Tibial artery (tissue), 4 donors: ENCODE measurements around the gene ASPRV1.
A peak's percentile ranks its signal among the peaks of the same experiment; 100 is the strongest.

Experiments
- DNase-seq, 2 donors: peaks; one replicate each; pipeline ENCODE4 v3.0.0-alpha.2; 2019
- H3K27ac ChIP-seq, 2 donors: fragments of 200-600 bp; sonication (generic) in 1 of 2; 1 replicate in 1 of 2; 2 replicates in 1 of 2; pipeline ENCODE4 v1.5.1; 2018 to 2019; ENCODE audit warnings: mild to moderate bottlenecking in 1 of 2
- H3K27me3 ChIP-seq, 2 donors: fragments of 200-600 bp; sonication (generic) in 1 of 2; one replicate each; pipeline versions ENCODE4 v1.5.1 to v1.6.0; 2016 to 2019
- H3K36me3 ChIP-seq, 3 donors: fragments of 200-600 bp; sonication (generic) in 2 of 3; one replicate each; pipeline ENCODE4 v1.5.1; 2016 to 2019; ENCODE audit warnings: mild to moderate bottlenecking in 2 of 3
- H3K4me1 ChIP-seq, 4 donors: fragments of 200-600 bp; sonication (generic) in 2 of 4; 1 replicate in 3 of 4; 2 replicates in 1 of 4; pipeline ENCODE4 v1.5.1; 2016 to 2019
- H3K4me3 ChIP-seq, 2 donors: fragments of 200-600 bp; sonication (generic) in 1 of 2; 1 replicate in 1 of 2; 2 replicates in 1 of 2; pipeline ENCODE4 v1.5.1; 2018 to 2019; ENCODE audit warnings: mild to moderate bottlenecking in 2 of 2
- H3K9me3 ChIP-seq, 3 donors: fragments of 200-600 bp; sonication (generic) in 1 of 3; one replicate each; pipeline ENCODE4 v1.5.1; 2016 to 2019
- CTCF ChIP-seq, 2 experiments: fragments of 200-600 bp in 1 of 2; fragments of 450-650 bp in 1 of 2; IDR thresholded peaks; one replicate each; pipeline ENCODE4 v1.5.1; 2017 to 2019; ENCODE audit warnings: antibody characterized with exemption in 2 of 2, mild to moderate bottlenecking in 1 of 2, moderate library complexity in 1 of 2
- intact Hi-C: fragments of 100-400 bp; cut with DNase I; formaldehyde crosslinking; loops from one replicate; pipeline ENCODE4 v1.15.0; 2023; ENCODE audit warnings: low total_unique reads

Gene ASPRV1

GRCh38 chr2:69965756-69966445 lies 4.5 kb upstream of the ASPRV1 start:
- H3K9me3 ChIP-seq = no peaks in the 10 kb centered on the region
- no peaks in the 10 kb centered on the region for H3K27me3 ChIP-seq
- no peaks in the 10 kb centered on the region for H3K4me1 ChIP-seq
- intact Hi-C loops = no loop called here
- no peak overlapping the region for H3K27ac ChIP-seq
- DNase-seq = peak in 1 of 2 donors; percentile 38
- no peak for TF ChIP-seq CTCF (IDR thresholded peaks at IDR 0.05)
- peaks cover 0 to 3% (median 0%) of the 10 kb centered on the region in 3 donors for H3K36me3 ChIP-seq
- H3K4me3 ChIP-seq = no peak overlapping the region

- H3K36me3 ChIP-seq = peaks cover 0 to 3% (median 0%) of the 10 kb centered on the region in 3 donors
- no peaks in the 10 kb centered on the region for H3K4me1 ChIP-seq
- no peak for TF ChIP-seq CTCF (IDR thresholded peaks at IDR 0.05)
- no peaks in the 10 kb centered on the region for H3K27me3 ChIP-seq
- H3K27ac ChIP-seq = no peak overlapping the region
- no peak for DNase-seq
- intact Hi-C loops = no loop called here
- H3K9me3 ChIP-seq = no peaks in the 10 kb centered on the region
- H3K4me3 ChIP-seq = no peak overlapping the region
Observed at GRCh38 chr2:69964353-69964841, 3.0 kb upstream of the ASPRV1 start.

- H3K9me3 ChIP-seq = no peaks in the 10 kb centered on the region
- intact Hi-C loops = no loop called here
- TF ChIP-seq CTCF (IDR thresholded peaks at IDR 0.05) = no peak
- H3K4me1 ChIP-seq = no peaks in the 10 kb centered on the region
- no peaks in the 10 kb centered on the region for H3K27me3 ChIP-seq
- no peak overlapping the region for H3K27ac ChIP-seq
- DNase-seq = peak in 1 of 2 donors; percentile 5
- no peak overlapping the region for H3K4me3 ChIP-seq
- H3K36me3 ChIP-seq = peaks cover 0 to 3% (median 0%) of the 10 kb centered on the region in 3 donors
Observed at GRCh38 chr2:69962986-69963730, 1.7 kb upstream of the ASPRV1 start.

GRCh38 chr2:69960821-69961220 lies 610 bp downstream of the ASPRV1 start:
- H3K4me1 ChIP-seq = no peaks in the 10 kb centered on the region
- H3K27ac ChIP-seq = no peak overlapping the region
- H3K36me3 ChIP-seq = peaks cover 0 to 3% (median 0%) of the 10 kb centered on the region in 3 donors
- intact Hi-C loops = no loop called here
- no peak overlapping the region for H3K4me3 ChIP-seq
- no peaks in the 10 kb centered on the region for H3K9me3 ChIP-seq
- H3K27me3 ChIP-seq = no peaks in the 10 kb centered on the region
- no peak for TF ChIP-seq CTCF (IDR thresholded peaks at IDR 0.05)
- peak in 1 of 2 donors; percentile 58 for DNase-seq

- Histone ChIP-seq H3K36me3 (peaks cover 0 to 3% (median 0%) of the 10 kb centered on the region in 3 donors), H3K4me3 (no peak overlapping the region), H3K4me1 (no peaks in the 10 kb centered on the region), H3K27me3 (no peaks in the 10 kb centered on the region), H3K27ac (no peak overlapping the region), H3K9me3 (no peaks in the 10 kb centered on the region)
- TF ChIP-seq CTCF (IDR thresholded peaks at IDR 0.05) = no peak
- peak in 1 of 2 donors; percentile 28 for DNase-seq
- intact Hi-C loops = no loop called here
Observed at GRCh38 chr2:69959425-69959824, 2.0 kb downstream of the ASPRV1 start.
